Prostate gland (tissue), 2 donors: ENCODE data around the gene ANXA6. TPM values are rescaled to one million over a fixed set of nuclear protein-coding genes. Genes with fewer than 3 reads are reported as not detected.
"Not testable (repeated sequence)": the region's sequence is repeated elsewhere in the genome, so short reads cannot be mapped to it uniquely, and the experiment has no call there.

ENCODE experiments used
- DNase-seq: peaks from one replicate; pipeline ENCODE4 v3.0.0-alpha.2; 2019; ENCODE audit warnings: low spot score
- H3K27ac ChIP-seq, 2 donors: fragments of 200-600 bp; sonication (generic); 2 replicates each; pipeline ENCODE4 v1.5.1; 2017 to 2019
- H3K27me3 ChIP-seq: fragments of 200-600 bp; sonication (generic); replicated peaks from 2 replicates; pipeline ENCODE4 v1.5.1; 2019; ENCODE audit not compliant: insufficient read depth
- H3K36me3 ChIP-seq, 2 donors: fragments of 200-600 bp; sonication (generic); 1 replicate in 1 of 2; 2 replicates in 1 of 2; pipeline versions ENCODE4 v1.5.1 to v1.8.1; 2017 to 2019
- H3K4me1 ChIP-seq: fragments of 200-600 bp; sonication (generic); replicated peaks from 2 replicates; pipeline ENCODE4 v1.5.1; 2019
- H3K4me3 ChIP-seq, 2 donors: fragments of 200-600 bp; sonication (generic); 2 replicates each; pipeline ENCODE4 v1.5.1; 2017 to 2019
- H3K9me3 ChIP-seq: fragments of 200-600 bp; sonication (generic); 2 replicates; pipeline ENCODE4 v1.5.1; 2017
- CTCF ChIP-seq, 4 experiments: fragments of 200-600 bp in 2 of 4; fragments of 450-650 bp in 2 of 4; sonication (generic) in 2 of 4; IDR thresholded peaks; 1 replicate in 3 of 4; 2 replicates in 1 of 4; pipeline ENCODE4 v1.5.1; 2016 to 2019; ENCODE audit warnings: antibody characterized with exemption in 4 of 4, mild to moderate bottlenecking in 2 of 4, moderate library complexity in 2 of 4
- POLR2A ChIP-seq: fragments of 450-650 bp; IDR thresholded peaks from one replicate; pipeline ENCODE4 v1.6.1; 2016; ENCODE audit warnings: antibody characterized with exemption, mild to moderate bottlenecking
- POLR2AphosphoS5 ChIP-seq: sonication (generic); formaldehyde crosslinking; IDR thresholded peaks from one replicate; pipeline ENCODE4 v1.6.1; 2017; ENCODE audit warnings: antibody characterized with exemption
- WGBS: methylation state at CpG from one replicate; pipeline ENCODE4 v1.1.5; 2018; 5-methylcytosine and 5-hydroxymethylcytosine counted together
- intact Hi-C: fragments of 100-400 bp; cut with DNase I; formaldehyde crosslinking; loops from one replicate; pipeline ENCODE4 v1.14.2; 2022
- total RNA-seq, 2 donors: library from RNA; depleted of rRNA; stranded (reverse); fragments of >200 nt; gene quantifications; one replicate each; pipeline ENCODE4 v1.1.0, GENCODE V29; 2016

ANXA6 gene
- total RNA-seq, 2 donors from 2014 or later: 85.7 to 184 TPM

GRCh38 chr5:151178777-151179488 lies 21.4 kb upstream of the ANXA6 start:
- H3K36me3 ChIP-seq: no peaks in the 10 kb centered on the region

GRCh38 chr5:151178372-151178771 lies 20.8 kb upstream of the ANXA6 start:
- no peaks in the 10 kb centered on the region for H3K9me3 ChIP-seq
- 96% methylated on average over 1 of the region's 1 CpG for WGBS
- intact Hi-C loops: no loop called here
- no peak for TF ChIP-seq POLR2A
- no peak for TF ChIP-seq CTCF (IDR thresholded peaks at IDR 0.05)
- no peak for TF ChIP-seq POLR2AphosphoS5
- H3K4me3 ChIP-seq: no peak overlapping the region
- no peak overlapping the region for H3K27ac ChIP-seq
- H3K27me3 ChIP-seq: no peaks in the 10 kb centered on the region
- no peaks in the 10 kb centered on the region for H3K4me1 ChIP-seq
- no peak for DNase-seq
- H3K36me3 ChIP-seq: no peaks in the 10 kb centered on the region

More at GRCh38 chr5:151178777-151179488, 21.4 kb upstream of the ANXA6 start:
- H3K4me1 ChIP-seq: no peaks in the 10 kb centered on the region
- intact Hi-C loops: no loop called here
- H3K4me3 ChIP-seq: no peak overlapping the region
- TF ChIP-seq CTCF (IDR thresholded peaks at IDR 0.05) (no peak), POLR2AphosphoS5 (no peak), POLR2A (no peak)
- no peaks in the 10 kb centered on the region for H3K27me3 ChIP-seq
- 83% methylated on average over 5 of the region's 5 CpGs for WGBS
- H3K9me3 ChIP-seq: no peaks in the 10 kb centered on the region
- H3K27ac ChIP-seq: no peak overlapping the region
- no peak for DNase-seq

- DNase-seq, H3K4me3 ChIP-seq, H3K36me3 ChIP-seq, H3K27ac ChIP-seq, intact Hi-C loops, H3K9me3 ChIP-seq, H3K27me3 ChIP-seq, H3K4me1 ChIP-seq: not testable (repeated sequence)
- 91% methylated on average over 5 of the region's 5 CpGs for WGBS
Observed at GRCh38 chr5:151176268-151176667, 18.7 kb upstream of the ANXA6 start.

- WGBS: 57% methylated on average over 15 of the region's 15 CpGs
- Histone ChIP-seq H3K27me3 (no peaks in the 10 kb centered on the region), H3K36me3 (no peaks in the 10 kb centered on the region), H3K27ac (no peak overlapping the region), H3K4me3 (no peak overlapping the region), H3K4me1 (no peaks in the 10 kb centered on the region), H3K9me3 (no peaks in the 10 kb centered on the region)
- intact Hi-C loops: no loop called here
- DNase-seq: no peak
- TF ChIP-seq POLR2A: no peak
- no peak for TF ChIP-seq POLR2AphosphoS5
- TF ChIP-seq CTCF (IDR thresholded peaks at IDR 0.05): no peak
Observed at GRCh38 chr5:151174612-151175101, 17.1 kb upstream of the ANXA6 start.

- Histone ChIP-seq H3K36me3 (no peaks in the 10 kb centered on the region), H3K9me3 (no peaks in the 10 kb centered on the region), H3K4me3 (no peak overlapping the region), H3K27ac (no peak overlapping the region), H3K4me1 (no peaks in the 10 kb centered on the region), H3K27me3 (no peaks in the 10 kb centered on the region)
- 81% methylated on average over 11 of the region's 11 CpGs for WGBS
- DNase-seq: no peak
- TF ChIP-seq POLR2AphosphoS5 (no peak), POLR2A (no peak), CTCF (IDR thresholded peaks at IDR 0.05) (no peak)
- intact Hi-C loops: no loop called here
Observed at GRCh38 chr5:151173711-151174611, 16.4 kb upstream of the ANXA6 start.
